ENCODE measurements around the gene ALG12.
A peak's percentile ranks its signal among the peaks of the same experiment; 100 is the strongest.
"Not testable (repeated sequence)": the region's sequence is repeated elsewhere in the genome, so short reads cannot be mapped to it uniquely, and the experiment has no call there.

ALG12 gene

GRCh38 chr22:49945042-49945794 lies 27.0 kb upstream of the ALG12 start:
- not testable (repeated sequence) for DNase-seq (ENCODE audit: low spot score)

- no peak for DNase-seq (ENCODE audit: low spot score)
Observed at GRCh38 chr22:49944399-49944891, 26.2 kb upstream of the ALG12 start.

- no peak for DNase-seq (ENCODE audit: low spot score)
Observed at GRCh38 chr22:49943771-49944398, 25.6 kb upstream of the ALG12 start.

GRCh38 chr22:49943405-49943765 lies 25.1 kb upstream of the ALG12 start:
- DNase-seq (ENCODE audit: low spot score), result no peak

GRCh38 chr22:49942565-49943404 lies 24.5 kb upstream of the ALG12 start:
- no peak for DNase-seq (ENCODE audit: low spot score)

- DNase-seq (ENCODE audit: low spot score), result no peak
Observed at GRCh38 chr22:49941507-49942316, 23.5 kb upstream of the ALG12 start.

GRCh38 chr22:49938565-49939136 lies 20.4 kb upstream of the ALG12 start:
- DNase-seq (ENCODE audit: low spot score), result no peak

- DNase-seq (ENCODE audit: low spot score), result no peak
Observed at GRCh38 chr22:49937758-49938564, 19.7 kb upstream of the ALG12 start.

GRCh38 chr22:49936973-49937757 lies 18.9 kb upstream of the ALG12 start:
- DNase-seq (ENCODE audit: low spot score), result no peak

- DNase-seq (ENCODE audit: low spot score), result peak; percentile 81
Observed at GRCh38 chr22:49936018-49936972, 18.1 kb upstream of the ALG12 start.

- no peak for DNase-seq (ENCODE audit: low spot score)
Observed at GRCh38 chr22:49935561-49935960, 17.3 kb upstream of the ALG12 start.

GRCh38 chr22:49934891-49935557 lies 16.8 kb upstream of the ALG12 start:
- DNase-seq (ENCODE audit: low spot score), result no peak

GRCh38 chr22:49934160-49934890 lies 16.1 kb upstream of the ALG12 start:
- DNase-seq (ENCODE audit: low spot score), result no peak

GRCh38 chr22:49933236-49934159 lies 15.3 kb upstream of the ALG12 start:
- DNase-seq (ENCODE audit: low spot score), result no peak

GRCh38 chr22:49930596-49931412 lies 12.6 kb upstream of the ALG12 start:
- DNase-seq (ENCODE audit: low spot score), result peak; percentile 96

All from HuH-7 (cell line).